ENCODE data around the gene FRMD4A.

- no peak for TF ChIP-seq CTCF (IDR thresholded peaks at IDR 0.05; ENCODE audit: insufficient read depth, low read length, poor library complexity, severe bottlenecking)
- no peak for TF ChIP-seq EZH2phosphoT487 (conservative IDR thresholded peaks at IDR 0.05; ENCODE audit: low read length)
These were observed 267.0 kb downstream of the FRMD4A start for GRCh38 chr10:14063531-14064285.

All from SU-DHL-6 (cell line).